ENCODE results near the gene TMUB1.

The TMUB1 gene

GRCh38 chr7:151110236-151110940 is 27.1 kb upstream of the TMUB1 start:
- Histone ChIP-seq H4K12ac (ENCODE audit: low read depth, low read length) (no peak overlapping the region), H3K9ac (ENCODE audit: low read length) (no peak overlapping the region), H4K8ac (ENCODE audit: low read depth, low read length) (no peak overlapping the region), H3K4ac (ENCODE audit: low read depth, low read length) (peak overlapping the region; percentile 29), H2AFZ (ENCODE audit: insufficient read depth, low read length, poor library complexity) (no peak overlapping the region), H4K91ac (ENCODE audit: low read depth, low read length) (no peak overlapping the region), H2BK5ac (ENCODE audit: low read depth, low read length, poor library complexity) (no peak overlapping the region), H3K79me1 (ENCODE audit: low read length) (peaks cover 19% of the 10 kb centered on the region), H3K36me3 (ENCODE audit: control insufficient read depth in 1 of 2, insufficient read depth in 2 of 2, low read length in 2 of 2) (peaks cover 2 to 3% of the 10 kb centered on the region in 2 experiments), H3K14ac (ENCODE audit: low read length) (no peak overlapping the region), H2BK120ac (ENCODE audit: insufficient read depth, low read length, poor library complexity) (no peak overlapping the region), H3K23ac (ENCODE audit: low read length) (no peak overlapping the region), H3K9me3 (ENCODE audit: insufficient read depth, low read depth, low read length) (no peaks in the 10 kb centered on the region), H2AK5ac (ENCODE audit: low read length) (no peak overlapping the region), H3K27me3 (ENCODE audit: insufficient read depth, low read length) (no peaks in the 10 kb centered on the region), H3K4me1 (ENCODE audit: control insufficient read depth in 1 of 2, insufficient read depth in 2 of 2, low read length in 2 of 2) (peaks cover 13 to 18% of the 10 kb centered on the region in 2 experiments), H3K79me2 (ENCODE audit: control insufficient read depth, insufficient read depth, low read length, poor library complexity) (peaks cover 10% of the 10 kb centered on the region), H2BK12ac (ENCODE audit: low read length) (no peak overlapping the region), H3K4me3 (ENCODE audit: low read depth, low read length) (no peak overlapping the region), H3K18ac (ENCODE audit: low read length) (no peak overlapping the region), H3K27ac (ENCODE audit: low read depth, low read length) (no peak overlapping the region), H3K4me2 (ENCODE audit: low read length) (no peak overlapping the region)
- DNase-seq: no peak
- no CpG with 5 or more reads among the region's 11 CpGs for WGBS (ENCODE audit: extremely low coverage, insufficient coverage, insufficient read length)

GRCh38 chr7:151109094-151110048 is 26.1 kb upstream of the TMUB1 start:
- Histone ChIP-seq H3K4me1 (ENCODE audit: control insufficient read depth in 1 of 2, insufficient read depth in 2 of 2, low read length in 2 of 2) (peaks cover 13 to 18% of the 10 kb centered on the region in 2 experiments), H3K4ac (ENCODE audit: low read depth, low read length) (no peak overlapping the region), H3K36me3 (ENCODE audit: control insufficient read depth in 1 of 2, insufficient read depth in 2 of 2, low read length in 2 of 2) (peaks cover 6 to 8% of the 10 kb centered on the region in 2 experiments), H4K8ac (ENCODE audit: low read depth, low read length) (no peak overlapping the region), H3K4me2 (ENCODE audit: low read length) (no peak overlapping the region), H2AFZ (ENCODE audit: insufficient read depth, low read length, poor library complexity) (no peak overlapping the region), H3K4me3 (ENCODE audit: low read depth, low read length) (no peak overlapping the region), H2BK5ac (ENCODE audit: low read depth, low read length, poor library complexity) (no peak overlapping the region), H3K27me3 (ENCODE audit: insufficient read depth, low read length) (no peaks in the 10 kb centered on the region), H2BK12ac (ENCODE audit: low read length) (peak overlapping the region; percentile 29), H3K14ac (ENCODE audit: low read length) (no peak overlapping the region), H3K23ac (ENCODE audit: low read length) (no peak overlapping the region), H2AK5ac (ENCODE audit: low read length) (peak overlapping the region; percentile 35), H4K91ac (ENCODE audit: low read depth, low read length) (no peak overlapping the region), H3K18ac (ENCODE audit: low read length) (no peak overlapping the region), H4K12ac (ENCODE audit: low read depth, low read length) (no peak overlapping the region), H3K9me3 (ENCODE audit: insufficient read depth, low read depth, low read length) (no peaks in the 10 kb centered on the region), H3K79me1 (ENCODE audit: low read length) (peaks cover 15% of the 10 kb centered on the region), H3K9ac (ENCODE audit: low read length) (no peak overlapping the region), H2BK120ac (ENCODE audit: insufficient read depth, low read length, poor library complexity) (no peak overlapping the region), H3K27ac (ENCODE audit: low read depth, low read length) (no peak overlapping the region), H3K79me2 (ENCODE audit: control insufficient read depth, insufficient read depth, low read length, poor library complexity) (peaks cover 5% of the 10 kb centered on the region)
- no peak for DNase-seq
- WGBS (ENCODE audit: extremely low coverage, insufficient coverage, insufficient read length): no CpG with 5 or more reads among the region's 15 CpGs

- no CpG with 5 or more reads among the region's 10 CpGs for WGBS (ENCODE audit: extremely low coverage, insufficient coverage, insufficient read length)
- Histone ChIP-seq H2AK5ac (ENCODE audit: low read length) (no peak overlapping the region), H3K9me3 (ENCODE audit: insufficient read depth, low read depth, low read length) (no peaks in the 10 kb centered on the region)
Observed at GRCh38 chr7:151107882-151108281, 24.6 kb upstream of the TMUB1 start.

GRCh38 chr7:151104411-151105235 is 21.3 kb upstream of the TMUB1 start:
- Histone ChIP-seq H3K27ac (ENCODE audit: low read depth, low read length) (no peak overlapping the region), H3K9me3 (ENCODE audit: insufficient read depth, low read depth, low read length) (no peaks in the 10 kb centered on the region), H2BK12ac (ENCODE audit: low read length) (no peak overlapping the region), H3K36me3 (ENCODE audit: control insufficient read depth in 1 of 2, insufficient read depth in 2 of 2, low read length in 2 of 2) (peaks cover 9 to 12% of the 10 kb centered on the region in 2 experiments), H3K18ac (ENCODE audit: low read length) (peak overlapping the region; percentile 33), H3K4me1 (ENCODE audit: control insufficient read depth in 1 of 2, insufficient read depth in 2 of 2, low read length in 2 of 2) (no peaks in the 10 kb centered on the region), H4K91ac (ENCODE audit: low read depth, low read length) (no peak overlapping the region), H3K9ac (ENCODE audit: low read length) (no peak overlapping the region), H2AK5ac (ENCODE audit: low read length) (no peak overlapping the region), H4K8ac (ENCODE audit: low read depth, low read length) (no peak overlapping the region), H2AFZ (ENCODE audit: insufficient read depth, low read length, poor library complexity) (no peak overlapping the region), H3K4ac (ENCODE audit: low read depth, low read length) (no peak overlapping the region), H3K79me2 (ENCODE audit: control insufficient read depth, insufficient read depth, low read length, poor library complexity) (peaks cover 5% of the 10 kb centered on the region), H3K4me2 (ENCODE audit: low read length) (no peak overlapping the region), H2BK5ac (ENCODE audit: low read depth, low read length, poor library complexity) (no peak overlapping the region), H4K12ac (ENCODE audit: low read depth, low read length) (no peak overlapping the region), H3K79me1 (ENCODE audit: low read length) (no peaks in the 10 kb centered on the region), H3K14ac (ENCODE audit: low read length) (no peak overlapping the region), H3K27me3 (ENCODE audit: insufficient read depth, low read length) (no peaks in the 10 kb centered on the region), H3K23ac (ENCODE audit: low read length) (no peak overlapping the region), H2BK120ac (ENCODE audit: insufficient read depth, low read length, poor library complexity) (no peak overlapping the region), H3K4me3 (ENCODE audit: low read depth, low read length) (no peak overlapping the region)
- WGBS (ENCODE audit: extremely low coverage, insufficient coverage, insufficient read length): no CpG with 5 or more reads among the region's 23 CpGs
- no peak for DNase-seq

More at GRCh38 chr7:151107882-151108281, 24.6 kb upstream of the TMUB1 start:
- no peak overlapping the region for H3K4ac ChIP-seq (ENCODE audit: low read depth, low read length)
- H2BK5ac ChIP-seq (ENCODE audit: low read depth, low read length, poor library complexity): no peak overlapping the region
- H3K27me3 ChIP-seq (ENCODE audit: insufficient read depth, low read length): no peaks in the 10 kb centered on the region
- H3K79me2 ChIP-seq (ENCODE audit: control insufficient read depth, insufficient read depth, low read length, poor library complexity): peaks cover 3% of the 10 kb centered on the region
- no peak overlapping the region for H3K23ac ChIP-seq (ENCODE audit: low read length)
- peaks cover 5 to 6% of the 10 kb centered on the region in 2 experiments for H3K4me1 ChIP-seq (ENCODE audit: control insufficient read depth in 1 of 2, insufficient read depth in 2 of 2, low read length in 2 of 2)
- no peak overlapping the region for H2BK120ac ChIP-seq (ENCODE audit: insufficient read depth, low read length, poor library complexity)
- no peak overlapping the region for H2AFZ ChIP-seq (ENCODE audit: insufficient read depth, low read length, poor library complexity)
- H4K12ac ChIP-seq (ENCODE audit: low read depth, low read length): no peak overlapping the region
- no peak overlapping the region for H3K18ac ChIP-seq (ENCODE audit: low read length)
- peaks cover 7 to 8% of the 10 kb centered on the region in 2 experiments for H3K36me3 ChIP-seq (ENCODE audit: control insufficient read depth in 1 of 2, insufficient read depth in 2 of 2, low read length in 2 of 2)
- H3K14ac ChIP-seq (ENCODE audit: low read length): no peak overlapping the region
- peak overlapping the region; percentile 25 for H3K9ac ChIP-seq (ENCODE audit: low read length)
- H3K79me1 ChIP-seq (ENCODE audit: low read length): peaks cover 3% of the 10 kb centered on the region
- no peak overlapping the region for H2BK12ac ChIP-seq (ENCODE audit: low read length)
- H3K27ac ChIP-seq (ENCODE audit: low read depth, low read length): no peak overlapping the region
- H3K4me3 ChIP-seq (ENCODE audit: low read depth, low read length): no peak overlapping the region
- H4K8ac ChIP-seq (ENCODE audit: low read depth, low read length): no peak overlapping the region
- H3K4me2 ChIP-seq (ENCODE audit: low read length): no peak overlapping the region
- no peak overlapping the region for H4K91ac ChIP-seq (ENCODE audit: low read depth, low read length)
- no peak for DNase-seq
